Endothelial cell (in vitro differentiated cells): ENCODE measurements around the gene SMARCAL1. TPM values are rescaled to one million over a fixed set of nuclear protein-coding genes. Genes with fewer than 3 reads are reported as not detected.

Experiments
- DNase-seq: peaks from one replicate; pipeline ENCODE4 v3.0.0; 2021; ENCODE audit warnings: low spot score
- H3K27ac Mint-ChIP-seq: one replicate; pipeline ENCODE4 v1.8.0; 2021; ENCODE audit warnings: mixed read lengths, inconsistent platforms; ENCODE audit not compliant: unreplicated experiment
- H3K27me3 Mint-ChIP-seq: one replicate; pipeline ENCODE4 v1.8.0; 2021; ENCODE audit warnings: mild to moderate bottlenecking, moderate library complexity, mixed read lengths, inconsistent platforms; ENCODE audit not compliant: unreplicated experiment
- H3K36me3 Mint-ChIP-seq: one replicate; pipeline ENCODE4 v1.8.0; 2021; ENCODE audit warnings: mild to moderate bottlenecking, low read depth, mixed read lengths, inconsistent platforms; ENCODE audit not compliant: unreplicated experiment
- H3K4me1 Mint-ChIP-seq: one replicate; pipeline ENCODE4 v1.8.0; 2021; ENCODE audit warnings: mild to moderate bottlenecking, mixed read lengths, inconsistent platforms; ENCODE audit not compliant: unreplicated experiment
- H3K4me3 Mint-ChIP-seq: one replicate; pipeline ENCODE4 v1.8.0; 2021; ENCODE audit warnings: mild to moderate bottlenecking, mixed read lengths, inconsistent platforms; ENCODE audit not compliant: unreplicated experiment
- H3K9me3 Mint-ChIP-seq: one replicate; pipeline ENCODE4 v1.8.0; 2021; ENCODE audit warnings: mixed read lengths, inconsistent platforms; ENCODE audit not compliant: unreplicated experiment
- total RNA-seq: library from RNA; stranded (reverse); fragmentation: NEBNext Ultra II Directional; extraction: Animal tissue kit (Norgen Biotek cat#: 25700); gene quantifications from one replicate; pipeline ENCODE4 v1.2.1, GENCODE V29; 2021; ENCODE audit not compliant: unreplicated experiment
- TF ChIP-seq, protein P1 (sequence below): fragments of 200-600 bp; sonication (generic); IDR thresholded peaks from one replicate; pipeline ENCODE4 v1.5.0; 2021; ENCODE audit warnings: antibody characterized with exemption; ENCODE audit not compliant: unreplicated experiment

SMARCAL1 gene
- total RNA-seq, 1 donor from 2014 or later: 39.1 TPM

GRCh38 chr2:216404010-216404618 is 8.2 kb upstream of the SMARCAL1 start:
- DNase-seq: peak; percentile 18
- no peaks in the 10 kb centered on the region for H3K9me3 Mint-ChIP-seq
- H3K27ac Mint-ChIP-seq: no peak overlapping the region
- peaks cover 3% of the 10 kb centered on the region for H3K27me3 Mint-ChIP-seq
- TF ChIP-seq, protein P1, sequence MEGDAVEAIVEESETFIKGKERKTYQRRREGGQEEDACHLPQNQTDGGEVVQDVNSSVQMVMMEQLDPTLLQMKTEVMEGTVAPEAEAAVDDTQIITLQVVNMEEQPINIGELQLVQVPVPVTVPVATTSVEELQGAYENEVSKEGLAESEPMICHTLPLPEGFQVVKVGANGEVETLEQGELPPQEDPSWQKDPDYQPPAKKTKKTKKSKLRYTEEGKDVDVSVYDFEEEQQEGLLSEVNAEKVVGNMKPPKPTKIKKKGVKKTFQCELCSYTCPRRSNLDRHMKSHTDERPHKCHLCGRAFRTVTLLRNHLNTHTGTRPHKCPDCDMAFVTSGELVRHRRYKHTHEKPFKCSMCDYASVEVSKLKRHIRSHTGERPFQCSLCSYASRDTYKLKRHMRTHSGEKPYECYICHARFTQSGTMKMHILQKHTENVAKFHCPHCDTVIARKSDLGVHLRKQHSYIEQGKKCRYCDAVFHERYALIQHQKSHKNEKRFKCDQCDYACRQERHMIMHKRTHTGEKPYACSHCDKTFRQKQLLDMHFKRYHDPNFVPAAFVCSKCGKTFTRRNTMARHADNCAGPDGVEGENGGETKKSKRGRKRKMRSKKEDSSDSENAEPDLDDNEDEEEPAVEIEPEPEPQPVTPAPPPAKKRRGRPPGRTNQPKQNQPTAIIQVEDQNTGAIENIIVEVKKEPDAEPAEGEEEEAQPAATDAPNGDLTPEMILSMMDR: peak; percentile 84
- H3K36me3 Mint-ChIP-seq: no peaks in the 10 kb centered on the region
- H3K4me3 Mint-ChIP-seq: no peak overlapping the region
- peaks cover 25% of the 10 kb centered on the region for H3K4me1 Mint-ChIP-seq

GRCh38 chr2:216405588-216405987 is 6.7 kb upstream of the SMARCAL1 start:
- Mint-ChIP-seq H3K4me1 (peaks cover 18% of the 10 kb centered on the region), H3K36me3 (no peaks in the 10 kb centered on the region), H3K27me3 (peaks cover 3% of the 10 kb centered on the region), H3K27ac (no peak overlapping the region), H3K4me3 (no peak overlapping the region), H3K9me3 (no peaks in the 10 kb centered on the region)
- TF ChIP-seq, protein P1: no peak
- no peak for DNase-seq

DNA sequence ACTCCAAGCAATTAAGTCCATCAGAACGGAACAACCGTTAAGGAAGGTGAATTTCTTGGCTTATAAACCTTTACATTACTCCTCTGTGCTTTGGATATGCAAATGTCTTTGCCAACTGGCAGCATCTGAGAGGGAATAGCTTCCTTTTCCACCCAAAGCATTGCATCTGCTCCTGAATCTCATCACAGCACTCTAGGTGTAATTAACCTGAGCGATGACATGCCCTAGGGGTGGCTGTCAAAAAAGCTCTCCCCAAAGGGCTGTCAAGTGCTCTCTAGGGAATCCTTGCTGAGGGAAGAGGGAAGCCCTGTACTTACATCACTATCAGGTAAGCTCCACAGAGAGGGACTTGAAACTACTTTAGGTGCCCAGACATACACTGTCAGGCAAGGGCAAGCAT is 5.5 kb upstream of the SMARCAL1 start:
- Mint-ChIP-seq H3K4me3 (no peak overlapping the region), H3K27me3 (peaks cover 3% of the 10 kb centered on the region), H3K4me1 (peaks cover 23% of the 10 kb centered on the region), H3K9me3 (no peaks in the 10 kb centered on the region), H3K27ac (no peak overlapping the region), H3K36me3 (no peaks in the 10 kb centered on the region)
- DNase-seq: no peak
- TF ChIP-seq, protein P1: no peak

- Mint-ChIP-seq H3K27ac (no peak overlapping the region), H3K9me3 (no peaks in the 10 kb centered on the region), H3K4me3 (no peak overlapping the region), H3K27me3 (peaks cover 3% of the 10 kb centered on the region), H3K36me3 (no peaks in the 10 kb centered on the region), H3K4me1 (peaks cover 23% of the 10 kb centered on the region)
- no peak for DNase-seq
- TF ChIP-seq, protein P1: no peak
These were observed 3.6 kb upstream of the SMARCAL1 start for GRCh38 chr2:216408426-216409290.

DNA sequence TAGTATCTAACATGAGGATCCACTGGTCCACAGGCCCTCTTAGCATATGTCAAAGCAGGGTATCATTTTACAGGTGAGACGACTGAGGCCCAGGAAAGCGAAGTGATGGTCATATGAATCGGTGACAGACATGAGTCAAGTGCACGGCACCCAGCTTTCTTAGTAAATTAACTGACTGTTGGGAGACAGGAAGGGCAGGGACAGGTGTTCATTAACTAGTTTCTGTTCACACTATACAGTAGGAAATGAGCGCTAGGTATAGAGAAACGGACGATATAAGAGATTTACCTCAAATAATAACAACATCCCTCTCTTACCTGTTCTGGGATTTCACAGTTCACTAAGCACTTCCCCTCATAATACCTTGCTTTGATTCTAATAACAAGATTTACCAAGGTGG is 1.7 kb upstream of the SMARCAL1 start:
- Mint-ChIP-seq H3K36me3 (no peaks in the 10 kb centered on the region), H3K4me1 (peaks cover 20% of the 10 kb centered on the region), H3K4me3 (no peak overlapping the region), H3K27ac (no peak overlapping the region), H3K27me3 (no peaks in the 10 kb centered on the region), H3K9me3 (no peaks in the 10 kb centered on the region)
- TF ChIP-seq, protein P1: no peak
- DNase-seq: no peak
